Measurements from ENCODE around the gene ELK4. TPM values are rescaled to one million over a fixed set of nuclear protein-coding genes. Genes with fewer than 3 reads are reported as not detected.
"Not testable (repeated sequence)": the region's sequence is repeated elsewhere in the genome, so short reads cannot be mapped to it uniquely, and the experiment has no call there.

ELK4 gene
- total and polyA plus RNA-seq, 9 donors: 11.8 to 19.4 (median 16.0) TPM

DNA sequence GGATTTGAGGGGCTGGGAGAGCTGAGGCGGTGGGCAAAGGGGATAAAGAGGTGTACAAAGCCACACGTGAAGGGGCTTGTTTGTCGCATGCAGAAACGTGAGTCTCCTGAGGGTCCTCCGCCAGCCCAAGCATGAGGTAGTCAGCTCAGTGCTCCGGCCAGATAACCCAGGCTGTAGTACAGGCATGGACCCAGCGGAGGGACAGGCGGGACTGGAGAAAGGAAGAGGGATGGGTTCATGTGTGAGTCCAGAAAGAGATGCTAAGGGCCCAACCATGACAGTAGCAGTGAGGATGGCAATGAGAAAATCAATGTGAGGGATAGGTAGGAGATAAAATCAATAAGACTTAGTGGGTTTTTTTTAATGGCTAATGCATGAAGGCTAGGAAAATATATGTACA, 13.7 kb upstream of the ELK4 start:
- Histone ChIP-seq H3K9me3 (replicated peaks; ENCODE audit: control insufficient read depth, low read depth, low read length) (no peaks in the 10 kb centered on the region), H3K27ac (ENCODE audit: low read length) (no peak overlapping the region), H3K36me3 (ENCODE audit: control insufficient read depth, insufficient read depth, low read length) (no peaks in the 10 kb centered on the region), H3K27me3 (ENCODE audit: control insufficient read depth, insufficient read depth, low read length) (no peaks in the 10 kb centered on the region), H3K4me3 (ENCODE audit: low read length) (no peak overlapping the region), H3K4me1 (ENCODE audit: control insufficient read depth, insufficient read depth, low read length) (peaks cover 15% of the 10 kb centered on the region)
- no peak for DNase-seq
- 75% methylated on average over 8 of the region's 8 CpGs for WGBS (ENCODE audit: insufficient coverage)

DNA sequence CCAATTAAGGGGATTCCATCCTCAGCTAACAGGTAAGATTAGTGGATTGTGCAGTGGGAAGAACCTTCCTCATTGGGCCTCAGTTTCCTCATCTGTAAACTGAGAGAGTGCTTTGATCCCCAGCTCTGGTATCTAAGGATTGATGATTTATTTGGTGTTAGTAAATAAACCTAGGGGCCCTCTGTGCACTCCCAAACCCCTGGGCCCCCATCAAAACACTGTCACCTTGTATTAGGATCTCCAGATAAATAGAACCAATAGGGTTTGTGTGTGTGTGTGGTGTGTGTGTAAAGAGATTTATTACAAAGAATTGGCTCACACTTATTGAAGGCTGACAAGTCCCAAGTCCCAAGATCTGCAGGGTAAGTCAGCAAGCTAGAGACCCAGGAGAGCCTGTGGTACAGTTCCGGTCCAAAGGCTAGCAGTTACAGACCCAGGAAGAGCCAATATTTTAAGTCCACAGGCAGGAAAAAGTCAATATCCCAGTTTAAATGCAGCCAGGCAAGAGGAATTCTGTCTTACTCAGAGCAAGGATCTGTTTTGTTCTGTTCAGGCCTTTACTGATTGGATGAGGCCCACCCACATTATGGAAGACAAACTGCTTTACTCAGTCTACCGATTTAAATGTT, 11.0 kb upstream of the ELK4 start:
- Histone ChIP-seq H3K27me3 (ENCODE audit: control insufficient read depth, insufficient read depth, low read length) (no peaks in the 10 kb centered on the region), H3K36me3 (ENCODE audit: control insufficient read depth, insufficient read depth, low read length) (no peaks in the 10 kb centered on the region), H3K4me1 (ENCODE audit: control insufficient read depth, insufficient read depth, low read length) (peaks cover 4% of the 10 kb centered on the region), H3K27ac (ENCODE audit: low read length) (no peak overlapping the region), H3K4me3 (ENCODE audit: low read length) (no peak overlapping the region), H3K9me3 (replicated peaks; ENCODE audit: control insufficient read depth, low read depth, low read length) (no peaks in the 10 kb centered on the region)
- WGBS (ENCODE audit: insufficient coverage): 97% methylated on average over 2 of the region's 2 CpGs
- DNase-seq: no peak

GRCh38 chr1:205639567-205639966, 7.8 kb upstream of the ELK4 start:
- Histone ChIP-seq H3K4me3 (ENCODE audit: low read length) (no peak overlapping the region), H3K27ac (ENCODE audit: low read length) (no peak overlapping the region), H3K27me3 (ENCODE audit: control insufficient read depth, insufficient read depth, low read length) (no peaks in the 10 kb centered on the region), H3K36me3 (ENCODE audit: control insufficient read depth, insufficient read depth, low read length) (no peaks in the 10 kb centered on the region), H3K9me3 (replicated peaks; ENCODE audit: control insufficient read depth, low read depth, low read length) (no peaks in the 10 kb centered on the region), H3K4me1 (ENCODE audit: control insufficient read depth, insufficient read depth, low read length) (peaks cover 7% of the 10 kb centered on the region)
- DNase-seq: no peak
- WGBS (ENCODE audit: insufficient coverage): 86% methylated on average over 1 of the region's 1 CpG

DNA sequence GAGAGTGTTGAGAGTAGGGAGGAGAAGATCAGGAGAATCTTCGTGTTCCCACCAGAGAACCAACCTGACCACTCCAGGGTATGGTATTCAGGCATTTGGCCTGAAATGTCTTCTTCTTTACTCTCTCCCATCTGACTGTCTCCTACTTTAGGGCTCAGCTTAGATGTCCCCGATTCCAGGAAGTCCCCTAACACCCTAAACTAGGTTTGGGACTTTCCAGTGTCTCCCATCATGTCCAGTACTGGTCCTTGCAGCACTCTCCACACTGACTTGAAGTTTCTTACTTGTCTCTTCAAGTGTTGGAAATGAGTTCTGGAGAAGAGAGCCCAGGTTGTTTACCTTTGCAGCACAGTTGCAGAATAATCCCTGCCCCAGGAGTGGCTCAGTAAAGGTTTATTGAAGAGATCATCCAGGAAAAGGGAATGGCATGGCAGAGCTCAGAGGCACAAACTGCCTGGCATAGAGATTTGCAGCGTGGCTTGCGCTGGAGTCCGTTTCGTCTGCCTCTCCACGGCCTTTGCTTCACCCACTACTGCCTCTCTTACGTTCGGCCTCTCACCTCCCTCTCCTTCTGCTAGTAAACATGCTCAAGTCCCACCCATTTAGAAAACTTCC, 6.2 kb upstream of the ELK4 start:
- no peak overlapping the region for H3K27ac ChIP-seq (ENCODE audit: low read length)
- no peaks in the 10 kb centered on the region for H3K27me3 ChIP-seq (ENCODE audit: control insufficient read depth, insufficient read depth, low read length)
- H3K36me3 ChIP-seq (ENCODE audit: control insufficient read depth, insufficient read depth, low read length): no peaks in the 10 kb centered on the region
- DNase-seq: no peak
- 90% methylated on average over 7 of the region's 9 CpGs for WGBS (ENCODE audit: insufficient coverage)
- H3K4me3 ChIP-seq (ENCODE audit: low read length): no peak overlapping the region
- H3K4me1 ChIP-seq (ENCODE audit: control insufficient read depth, insufficient read depth, low read length): peaks cover 7% of the 10 kb centered on the region
- H3K9me3 ChIP-seq (replicated peaks; ENCODE audit: control insufficient read depth, low read depth, low read length): no peaks in the 10 kb centered on the region

- DNase-seq: peak; percentile 55
- Histone ChIP-seq H3K4me1 (ENCODE audit: control insufficient read depth, insufficient read depth, low read length) (peaks cover 7% of the 10 kb centered on the region), H3K36me3 (ENCODE audit: control insufficient read depth, insufficient read depth, low read length) (no peaks in the 10 kb centered on the region), H3K27ac (ENCODE audit: low read length) (peak overlapping the region; percentile 80), H3K4me3 (ENCODE audit: low read length) (peak overlapping the region; percentile 9), H3K27me3 (ENCODE audit: control insufficient read depth, insufficient read depth, low read length) (no peaks in the 10 kb centered on the region), H3K9me3 (replicated peaks; ENCODE audit: control insufficient read depth, low read depth, low read length) (no peaks in the 10 kb centered on the region)
- WGBS (ENCODE audit: insufficient coverage): 15% methylated on average over 3 of the region's 4 CpGs
Observed at GRCh38 chr1:205636732-205637131, 4.9 kb upstream of the ELK4 start.

DNA sequence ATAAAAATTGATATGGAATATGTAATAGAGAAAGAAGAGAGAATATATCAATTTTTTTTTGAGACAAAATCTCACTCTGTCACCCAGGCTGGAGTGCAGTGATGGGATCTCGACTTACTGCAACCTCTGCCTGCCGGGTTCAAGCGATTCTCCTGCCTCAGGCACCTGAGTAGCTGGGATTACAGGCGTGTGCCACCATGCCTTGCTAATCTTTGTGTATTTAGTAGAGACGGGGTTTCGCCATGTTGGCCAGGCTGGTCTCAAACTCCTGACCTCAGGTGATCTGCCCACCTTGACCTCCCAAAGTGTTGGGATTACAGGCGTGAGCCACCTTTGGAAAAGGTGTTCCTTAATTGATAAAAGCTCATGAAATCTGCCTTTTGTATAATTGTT, 4.3 kb upstream of the ELK4 start:
- DNase-seq; H3K27me3 ChIP-seq (ENCODE audit: control insufficient read depth, insufficient read depth, low read length); H3K36me3 ChIP-seq (ENCODE audit: control insufficient read depth, insufficient read depth, low read length); H3K9me3 ChIP-seq (replicated peaks; ENCODE audit: control insufficient read depth, low read depth, low read length); H3K4me3 ChIP-seq (ENCODE audit: low read length); H3K4me1 ChIP-seq (ENCODE audit: control insufficient read depth, insufficient read depth, low read length); H3K27ac ChIP-seq (ENCODE audit: low read length): not testable (repeated sequence)
- 83% methylated on average over 2 of the region's 7 CpGs for WGBS (ENCODE audit: insufficient coverage)

- Histone ChIP-seq H3K4me3 (ENCODE audit: low read length) (no peak overlapping the region), H3K36me3 (ENCODE audit: control insufficient read depth, insufficient read depth, low read length) (no peaks in the 10 kb centered on the region), H3K9me3 (replicated peaks; ENCODE audit: control insufficient read depth, low read depth, low read length) (no peaks in the 10 kb centered on the region), H3K27me3 (ENCODE audit: control insufficient read depth, insufficient read depth, low read length) (no peaks in the 10 kb centered on the region), H3K4me1 (ENCODE audit: control insufficient read depth, insufficient read depth, low read length) (peaks cover 12% of the 10 kb centered on the region), H3K27ac (ENCODE audit: low read length) (peak overlapping the region; percentile 57)
- no CpG with 5 or more reads among the region's 6 CpGs for WGBS (ENCODE audit: insufficient coverage)
- DNase-seq: peak; percentile 61
Observed at GRCh38 chr1:205633421-205633976, 1.7 kb upstream of the ELK4 start.

- Histone ChIP-seq H3K27ac (ENCODE audit: low read length) (peak overlapping the region; percentile 94), H3K4me1 (ENCODE audit: control insufficient read depth, insufficient read depth, low read length) (peaks cover 12% of the 10 kb centered on the region), H3K27me3 (ENCODE audit: control insufficient read depth, insufficient read depth, low read length) (no peaks in the 10 kb centered on the region), H3K9me3 (replicated peaks; ENCODE audit: control insufficient read depth, low read depth, low read length) (no peaks in the 10 kb centered on the region), H3K36me3 (ENCODE audit: control insufficient read depth, insufficient read depth, low read length) (no peaks in the 10 kb centered on the region), H3K4me3 (ENCODE audit: low read length) (peak overlapping the region; percentile 65)
- WGBS (ENCODE audit: insufficient coverage): no CpG with 5 or more reads among the region's 3 CpGs
- DNase-seq: no peak
Observed at GRCh38 chr1:205632669-205633169, 908 bp upstream of the ELK4 start.

GRCh38 chr1:205631010-205631767, 622 bp downstream of the ELK4 start:
- no peaks in the 10 kb centered on the region for H3K27me3 ChIP-seq (ENCODE audit: control insufficient read depth, insufficient read depth, low read length)
- peak overlapping the region; percentile 89 for H3K4me3 ChIP-seq (ENCODE audit: low read length)
- peak; percentile 95 for DNase-seq
- WGBS (ENCODE audit: insufficient coverage): under 1% methylated on average over 70 of the region's 81 CpGs
- peak overlapping the region; percentile 99 for H3K27ac ChIP-seq (ENCODE audit: low read length)
- no peaks in the 10 kb centered on the region for H3K9me3 ChIP-seq (replicated peaks; ENCODE audit: control insufficient read depth, low read depth, low read length)
- H3K36me3 ChIP-seq (ENCODE audit: control insufficient read depth, insufficient read depth, low read length): no peaks in the 10 kb centered on the region
- peaks cover 7% of the 10 kb centered on the region for H3K4me1 ChIP-seq (ENCODE audit: control insufficient read depth, insufficient read depth, low read length)

DNA sequence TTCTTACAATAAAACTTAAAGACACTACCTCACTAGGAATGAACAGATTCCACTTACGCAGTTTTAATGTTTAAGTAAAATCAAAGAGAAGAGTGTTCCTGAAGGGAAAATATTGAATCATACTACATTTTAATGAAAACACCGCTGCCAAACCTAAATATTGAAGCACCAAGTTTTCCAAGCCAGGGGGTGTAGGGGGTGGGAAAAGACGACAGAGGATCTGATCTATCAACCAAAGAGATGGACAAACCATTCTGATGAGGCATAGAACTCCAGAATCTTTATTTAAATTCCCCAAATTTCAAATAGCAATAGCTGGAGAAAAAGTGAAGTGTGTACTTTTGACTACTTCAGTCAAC, 1.2 kb downstream of the ELK4 start:
- Histone ChIP-seq H3K36me3 (ENCODE audit: control insufficient read depth, insufficient read depth, low read length) (no peaks in the 10 kb centered on the region), H3K4me3 (ENCODE audit: low read length) (peak overlapping the region; percentile 89), H3K27ac (ENCODE audit: low read length) (peak overlapping the region; percentile 99), H3K9me3 (replicated peaks; ENCODE audit: control insufficient read depth, low read depth, low read length) (no peaks in the 10 kb centered on the region), H3K4me1 (ENCODE audit: control insufficient read depth, insufficient read depth, low read length) (peaks cover 5% of the 10 kb centered on the region), H3K27me3 (ENCODE audit: control insufficient read depth, insufficient read depth, low read length) (no peaks in the 10 kb centered on the region)
- WGBS (ENCODE audit: insufficient coverage): no CpG with 5 or more reads among the region's 3 CpGs
- DNase-seq: no peak

Data from muscle of leg (tissue), 11 donors.